ENCODE results near the gene HSPA12B. TPM values are rescaled to one million over a fixed set of nuclear protein-coding genes. Genes with fewer than 3 reads are reported as not detected.
A peak's percentile ranks its signal among the peaks of the same experiment; 100 is the strongest.

Gene HSPA12B
- total RNA-seq, 2 donors from 2014 or later, result 11.2 to 13.4 TPM

- DNase-seq (ENCODE audit: low spot score), result no peak
- Histone ChIP-seq H3K27me3 (no peaks in the 10 kb centered on the region), H3K36me3 (no peaks in the 10 kb centered on the region), H3K4me1 (peaks cover 0 to 40% of the 10 kb centered on the region in 2 donors), H3K27ac (no peak overlapping the region), H3K4me3 (peak overlapping the region in 1 of 2 donors; percentile 20), H3K9me3 (no peaks in the 10 kb centered on the region)
- TF ChIP-seq, protein P1, sequence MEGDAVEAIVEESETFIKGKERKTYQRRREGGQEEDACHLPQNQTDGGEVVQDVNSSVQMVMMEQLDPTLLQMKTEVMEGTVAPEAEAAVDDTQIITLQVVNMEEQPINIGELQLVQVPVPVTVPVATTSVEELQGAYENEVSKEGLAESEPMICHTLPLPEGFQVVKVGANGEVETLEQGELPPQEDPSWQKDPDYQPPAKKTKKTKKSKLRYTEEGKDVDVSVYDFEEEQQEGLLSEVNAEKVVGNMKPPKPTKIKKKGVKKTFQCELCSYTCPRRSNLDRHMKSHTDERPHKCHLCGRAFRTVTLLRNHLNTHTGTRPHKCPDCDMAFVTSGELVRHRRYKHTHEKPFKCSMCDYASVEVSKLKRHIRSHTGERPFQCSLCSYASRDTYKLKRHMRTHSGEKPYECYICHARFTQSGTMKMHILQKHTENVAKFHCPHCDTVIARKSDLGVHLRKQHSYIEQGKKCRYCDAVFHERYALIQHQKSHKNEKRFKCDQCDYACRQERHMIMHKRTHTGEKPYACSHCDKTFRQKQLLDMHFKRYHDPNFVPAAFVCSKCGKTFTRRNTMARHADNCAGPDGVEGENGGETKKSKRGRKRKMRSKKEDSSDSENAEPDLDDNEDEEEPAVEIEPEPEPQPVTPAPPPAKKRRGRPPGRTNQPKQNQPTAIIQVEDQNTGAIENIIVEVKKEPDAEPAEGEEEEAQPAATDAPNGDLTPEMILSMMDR (IDR thresholded peaks at IDR 0.05), result no peak
Observed at GRCh38 chr20:3749087-3749688, 16.7 kb downstream of the HSPA12B start.

- no peaks in the 10 kb centered on the region for H3K27me3 ChIP-seq
- TF ChIP-seq, protein P1 (IDR thresholded peaks at IDR 0.05), result peak; percentile 47 to 81
- H3K4me1 ChIP-seq, result peaks cover 0 to 33% of the 10 kb centered on the region in 2 donors
- no peaks in the 10 kb centered on the region for H3K36me3 ChIP-seq
- H3K9me3 ChIP-seq, result no peaks in the 10 kb centered on the region
- H3K27ac ChIP-seq, result no peak overlapping the region
- peak overlapping the region; percentile 3 to 20 for H3K4me3 ChIP-seq
- DNase-seq (ENCODE audit: low spot score), result no peak
Observed at GRCh38 chr20:3749689-3750531, 17.4 kb downstream of the HSPA12B start.

- H3K4me3 ChIP-seq, result peak overlapping the region in 1 of 2 donors; percentile 39
- H3K27me3 ChIP-seq, result no peaks in the 10 kb centered on the region
- DNase-seq (ENCODE audit: low spot score), result no peak
- H3K9me3 ChIP-seq, result no peaks in the 10 kb centered on the region
- no peak overlapping the region for H3K27ac ChIP-seq
- TF ChIP-seq, protein P1 (IDR thresholded peaks at IDR 0.05), result no peak
- H3K4me1 ChIP-seq, result peaks cover 0 to 29% of the 10 kb centered on the region in 2 donors
- no peaks in the 10 kb centered on the region for H3K36me3 ChIP-seq
Observed at GRCh38 chr20:3751305-3751674, 18.8 kb downstream of the HSPA12B start.

DNA sequence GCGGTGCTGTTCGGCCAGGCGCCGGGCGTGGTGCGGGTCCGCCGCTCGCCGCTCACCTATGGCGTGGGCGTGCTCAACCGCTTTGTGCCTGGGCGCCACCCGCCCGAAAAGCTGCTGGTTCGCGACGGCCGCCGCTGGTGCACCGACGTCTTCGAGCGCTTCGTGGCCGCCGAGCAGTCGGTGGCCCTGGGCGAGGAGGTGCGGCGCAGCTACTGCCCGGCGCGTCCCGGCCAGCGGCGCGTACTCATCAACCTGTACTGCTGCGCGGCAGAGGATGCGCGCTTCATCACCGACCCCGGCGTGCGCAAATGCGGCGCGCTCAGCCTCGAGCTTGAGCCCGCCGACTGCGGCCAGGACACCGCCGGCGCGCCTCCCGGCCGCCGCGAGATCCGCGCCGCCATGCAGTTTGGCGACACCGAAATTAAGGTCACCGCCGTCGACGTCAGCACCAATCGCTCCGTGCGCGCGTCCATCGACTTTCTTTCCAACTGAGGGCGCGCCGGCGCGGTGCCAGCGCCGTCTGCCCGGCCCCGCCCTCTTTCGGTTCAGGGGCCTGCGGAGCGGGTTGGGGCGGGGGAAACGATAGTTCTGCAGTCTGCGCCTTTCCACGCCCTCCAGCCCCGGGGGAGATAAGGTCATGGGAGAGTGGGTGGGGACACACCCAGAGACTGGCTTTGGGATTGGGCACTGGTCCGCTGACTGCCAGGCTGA, 19.3 kb downstream of the HSPA12B start:
- TF ChIP-seq, protein P1 (IDR thresholded peaks at IDR 0.05), result no peak
- H3K9me3 ChIP-seq, result no peaks in the 10 kb centered on the region
- no peaks in the 10 kb centered on the region for H3K27me3 ChIP-seq
- peak overlapping the region in 1 of 2 donors; percentile 25 for H3K27ac ChIP-seq
- H3K36me3 ChIP-seq, result no peaks in the 10 kb centered on the region
- DNase-seq (ENCODE audit: low spot score), result no peak
- H3K4me3 ChIP-seq, result peak overlapping the region; percentile 24 to 39
- peaks cover 0 to 29% of the 10 kb centered on the region in 2 donors for H3K4me1 ChIP-seq

- H3K9me3 ChIP-seq, result no peaks in the 10 kb centered on the region
- peak overlapping the region in 1 of 2 donors; percentile 25 for H3K27ac ChIP-seq
- H3K36me3 ChIP-seq, result no peaks in the 10 kb centered on the region
- TF ChIP-seq, protein P1 (IDR thresholded peaks at IDR 0.05), result no peak
- H3K4me1 ChIP-seq, result peaks cover 0 to 29% of the 10 kb centered on the region in 2 donors
- H3K4me3 ChIP-seq, result peak overlapping the region; percentile 24 to 39
- no peaks in the 10 kb centered on the region for H3K27me3 ChIP-seq
- no peak for DNase-seq (ENCODE audit: low spot score)
Observed at GRCh38 chr20:3752386-3752759, 19.9 kb downstream of the HSPA12B start.
